K562 (cell line): Measurements from ENCODE around the gene TYW1B. TPM values are rescaled to one million over a fixed set of nuclear protein-coding genes. Genes with fewer than 3 reads are reported as not detected.

Experiments
- ATF6 ChIP-seq: sonication (generic); formaldehyde crosslinking; IDR thresholded peaks from 2 replicates; pipeline ENCODE4 v1.4.0; 2020; ENCODE audit warnings: mild to moderate bottlenecking, missing genetic modification reagents
- DACH1 ChIP-seq: fragments of 450-650 bp; IDR thresholded peaks from 2 replicates; pipeline ENCODE4 v1.6.1; 2018; ENCODE audit not compliant: partially characterized antibody
- FOS ChIP-seq: IDR thresholded peaks from 3 replicates; pipeline ENCODE4 v1.6.1; 2011; ENCODE audit not compliant: insufficient read length; ENCODE audit errors: extremely low read depth
- HLTF ChIP-seq: fragments of 450-650 bp; IDR thresholded peaks from 2 replicates; pipeline ENCODE4 v1.6.1; 2016
- HMBOX1 ChIP-seq: sonication (generic); IDR thresholded peaks from 2 replicates; pipeline ENCODE4 v1.6.1; 2016
- MCM2 ChIP-seq: fragments of 450-650 bp; IDR thresholded peaks from 2 replicates; pipeline ENCODE4 v1.6.1; 2017; ENCODE audit warnings: low read depth, mild to moderate bottlenecking
- NCOA2 ChIP-seq, 2 experiments: fragments of 450-650 bp; IDR thresholded peaks; 2 replicates each; pipeline ENCODE4 v1.6.1; 2018; ENCODE audit warnings: mild to moderate bottlenecking in 2 of 2, moderate library complexity in 1 of 2; ENCODE audit not compliant: partially characterized antibody in 2 of 2
- SMAD2 ChIP-seq: fragments of 150-350 bp; IDR thresholded peaks from 2 replicates; pipeline ENCODE4 v1.6.1; 2014; ENCODE audit warnings: low read depth, mild to moderate bottlenecking, low read length
- STAT5A ChIP-seq: IDR thresholded peaks from 2 replicates; pipeline ENCODE4 v1.6.1; 2012; ENCODE audit warnings: low read length, inconsistent platforms, borderline replicate concordance
- TFE3 ChIP-seq: fragments of 450-650 bp; formaldehyde crosslinking; IDR thresholded peaks from 2 replicates; pipeline ENCODE4 v1.4.0; 2020; ENCODE audit warnings: mild to moderate bottlenecking, mixed read lengths
- ZBTB11 ChIP-seq, 3 experiments: fragments of 200-800 bp in 1 of 3; fragments of 250-450 bp in 1 of 3; fragments of 450-650 bp in 1 of 3; sonication (Bioruptor Pico) in 1 of 3; sonication (Bioruptor generic) in 1 of 3; formaldehyde crosslinking in 1 of 3; IDR thresholded peaks; 2 replicates each; pipeline versions ENCODE4 v1.6.1 to v1.8.0; 2016 to 2022; ENCODE audit warnings: mild to moderate bottlenecking in 2 of 3, missing genetic modification characterization in 2 of 3, missing compliant biosample characterization in 1 of 3, moderate library complexity in 1 of 3
- ZBTB9 ChIP-seq: fragments of 450-650 bp; formaldehyde crosslinking; IDR thresholded peaks from 2 replicates; pipeline ENCODE4 v1.4.0; 2020; ENCODE audit warnings: mild to moderate bottlenecking, moderate library complexity
- ZNF717 ChIP-seq: fragments of 250-450 bp; sonication (Bioruptor Pico); IDR thresholded peaks from 2 replicates; pipeline ENCODE4 v1.5.0; 2021
- polyA plus RNA-seq, 8 experiments: library from polyadenylated mRNA; depleted of rRNA in 4 of 8; stranded (reverse) in 5 of 8; unstranded in 3 of 8; fragments of >200 nt; fragmentation: Nextera tagmentation in 2 of 8; fragmentation: Illumina TruSeq in 1 of 8; extraction: Ambion mirVana in 2 of 8; extraction: Trizol in 1 of 8; gene quantifications; 2 replicates each; pipeline versions ENCODE4 v1.2.1 to v1.2.3, GENCODE V29; 2011 to 2014; ENCODE audit warnings: inconsistent platforms in 1 of 8, missing spikeins in 1 of 8
- total RNA-seq, 7 experiments: library from RNA; depleted of rRNA in 6 of 7; stranded (reverse); fragments of >200 nt in 6 of 7; fragmentation: Illumina TruSeq in 2 of 7; extraction: Trizol in 2 of 7; gene quantifications; 2 replicates each; pipeline versions ENCODE4 v1.2.1 to v1.2.3, GENCODE V29; 2011 to 2021; ENCODE audit warnings: low replicate concordance in 1 of 7

Gene TYW1B
- total and polyA plus RNA-seq, 9 of the 15 experiments (the other 6 are each of a cell fraction or from before 2014, with no cell fraction given): 5.8 to 14.7 (median 9.8) TPM

- peak in 1 of 3 experiments; percentile 75; a peak in 1 of 6 replicates for TF ChIP-seq ZBTB11 (CRISPR knock-in tag; IDR thresholded peaks at IDR 0.05)
- no peak for TF ChIP-seq TFE3 (CRISPR knock-in tag)
- TF ChIP-seq NCOA2 (IDR thresholded peaks at IDR 0.05; ENCODE audit: partially characterized antibody in 2 of 2): peak; percentile 71 to 80
- TF ChIP-seq HLTF: 0 out of 2 replicates have a peak, but pooled peaks have one; percentile 37
- peak; percentile 64 for TF ChIP-seq FOS
- peak; percentile 87 for TF ChIP-seq STAT5A
- peak; percentile 95; the same call in 1 of the 2 replicates for TF ChIP-seq ATF6
- TF ChIP-seq SMAD2: no peak
- TF ChIP-seq DACH1: peak; percentile 100
- no peak for TF ChIP-seq ZNF717 (CRISPR knock-in tag)
- TF ChIP-seq HMBOX1: peak; percentile 74
- no peak for TF ChIP-seq MCM2
- 0 out of 2 replicates have a peak, but pooled peaks have one; percentile 78 for TF ChIP-seq ZBTB9 (CRISPR knock-in tag)
These were observed 22.2 kb downstream of the TYW1B start (continued) for GRCh38 chr7:72805526-72806494.
